ENCODE data around the gene NSG2.

Gene NSG2

DNA sequence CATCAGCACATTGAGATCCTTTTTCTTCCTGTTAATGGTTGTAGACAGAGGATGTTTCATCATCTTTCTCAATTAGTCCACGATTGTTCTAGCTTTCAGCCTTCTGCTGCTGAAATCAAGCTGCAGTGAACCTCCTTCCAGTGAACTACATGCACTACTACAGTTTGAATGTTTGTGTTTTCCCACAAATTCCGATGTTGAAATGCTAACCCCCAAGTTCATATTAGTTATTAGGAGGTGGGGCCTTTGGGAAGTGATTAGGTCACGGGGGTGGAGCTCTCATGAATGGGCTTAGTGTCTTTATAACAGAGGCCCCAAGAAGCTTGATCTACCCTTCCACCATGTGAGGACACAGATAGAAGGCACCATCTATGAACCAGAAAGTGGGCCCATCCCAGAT, 32.9 kb downstream of the NSG2 start:
- POLR2A ChIA-PET: no interaction called here
- DNase-seq (ENCODE audit: low read depth, low spot score): no peak

DNA sequence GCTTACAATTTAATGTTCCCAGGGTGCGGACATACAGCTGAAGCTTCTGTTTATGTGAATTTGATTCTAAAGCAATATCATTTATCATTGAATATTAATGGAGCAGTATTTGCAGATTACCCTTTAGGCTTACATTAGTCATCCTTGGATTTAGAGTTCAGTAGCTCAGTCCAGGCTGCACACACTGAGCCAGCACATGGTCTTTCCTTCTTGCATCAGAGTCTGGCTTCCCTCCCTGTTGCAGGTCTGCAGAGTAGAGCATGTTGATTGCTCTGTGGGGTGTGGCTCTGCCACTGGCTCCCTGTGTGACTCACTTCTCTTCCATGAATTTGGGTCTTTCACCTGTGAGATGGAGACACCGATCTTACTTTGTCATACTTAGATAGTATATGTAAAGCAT, 36.8 kb downstream of the NSG2 start:
- ChIA-PET POLR2A (no interaction called here), CTCF (interaction anchor here (1.6 kb wide), 1 partner anchor 230 kb away, joined by 4 read pairs; no protein-coding TSS in a partner anchor)
- TF ChIP-seq, protein P1, sequence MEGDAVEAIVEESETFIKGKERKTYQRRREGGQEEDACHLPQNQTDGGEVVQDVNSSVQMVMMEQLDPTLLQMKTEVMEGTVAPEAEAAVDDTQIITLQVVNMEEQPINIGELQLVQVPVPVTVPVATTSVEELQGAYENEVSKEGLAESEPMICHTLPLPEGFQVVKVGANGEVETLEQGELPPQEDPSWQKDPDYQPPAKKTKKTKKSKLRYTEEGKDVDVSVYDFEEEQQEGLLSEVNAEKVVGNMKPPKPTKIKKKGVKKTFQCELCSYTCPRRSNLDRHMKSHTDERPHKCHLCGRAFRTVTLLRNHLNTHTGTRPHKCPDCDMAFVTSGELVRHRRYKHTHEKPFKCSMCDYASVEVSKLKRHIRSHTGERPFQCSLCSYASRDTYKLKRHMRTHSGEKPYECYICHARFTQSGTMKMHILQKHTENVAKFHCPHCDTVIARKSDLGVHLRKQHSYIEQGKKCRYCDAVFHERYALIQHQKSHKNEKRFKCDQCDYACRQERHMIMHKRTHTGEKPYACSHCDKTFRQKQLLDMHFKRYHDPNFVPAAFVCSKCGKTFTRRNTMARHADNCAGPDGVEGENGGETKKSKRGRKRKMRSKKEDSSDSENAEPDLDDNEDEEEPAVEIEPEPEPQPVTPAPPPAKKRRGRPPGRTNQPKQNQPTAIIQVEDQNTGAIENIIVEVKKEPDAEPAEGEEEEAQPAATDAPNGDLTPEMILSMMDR (IDR thresholded peaks at IDR 0.05; ENCODE audit: insufficient read depth, low read length, missing control alignments): no peak
- DNase-seq (ENCODE audit: low read depth, low spot score): no peak
- no peak overlapping the region for H3K4me3 ChIP-seq (ENCODE audit: low read depth, low read length)

More for the DNA sequence above, 32.9 kb downstream of the NSG2 start:
- CTCF ChIA-PET: interaction anchor here (1.8 kb wide), 1 partner anchor 234 kb away, joined by 6 read pairs; no protein-coding TSS in a partner anchor
- H3K4me3 ChIP-seq (ENCODE audit: low read depth, low read length): no peak overlapping the region
- TF ChIP-seq, protein P1 (IDR thresholded peaks at IDR 0.05; ENCODE audit: insufficient read depth, low read length, missing control alignments): no peak

DNA sequence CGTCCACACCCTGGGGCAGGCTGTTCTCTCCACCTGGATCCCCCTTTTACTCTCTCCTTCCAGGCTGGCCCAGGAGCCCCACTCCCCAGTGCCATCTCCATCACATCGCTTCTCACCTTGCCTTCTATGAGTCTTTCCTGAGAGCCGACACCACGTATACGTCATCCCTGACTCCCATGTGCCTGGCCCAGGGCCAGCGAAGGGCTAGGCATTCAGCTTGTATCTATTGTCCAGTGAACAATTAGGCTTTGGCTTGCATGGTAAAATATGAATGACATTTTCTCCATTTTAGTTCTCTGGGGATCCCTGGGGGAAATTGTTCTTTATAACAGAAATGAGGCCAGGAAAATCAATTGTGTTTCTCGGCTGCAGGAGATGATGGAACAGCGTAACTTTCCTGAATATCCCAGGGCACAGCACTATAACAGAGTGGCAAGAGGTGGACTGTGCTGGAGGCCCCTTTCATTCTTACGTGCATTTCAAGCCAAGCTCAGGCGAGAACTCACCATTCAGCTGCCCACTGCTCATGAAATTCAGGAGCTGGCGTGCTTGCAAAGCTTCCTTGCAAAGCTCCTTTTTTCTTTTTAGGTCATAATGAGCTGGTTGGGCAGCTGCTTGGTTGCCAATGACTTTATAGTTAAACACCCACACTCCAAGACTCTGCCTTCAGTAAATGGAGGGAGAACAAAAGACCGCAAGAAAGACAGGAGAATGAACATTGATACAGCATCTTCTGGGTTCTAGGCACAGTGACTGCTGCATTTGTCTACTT, 37.7 kb downstream of the NSG2 start:
- no peak overlapping the region for H3K4me3 ChIP-seq (ENCODE audit: low read depth, low read length)
- ChIA-PET POLR2A (no interaction called here), CTCF (interaction anchor here (0.6 to 1.6 kb wide), 2 partner anchors 12 to 229 kb away, joined by 3 to 4 read pairs; no protein-coding TSS in a partner anchor)
- no peak for DNase-seq (ENCODE audit: low read depth, low spot score)
- TF ChIP-seq, protein P1 (IDR thresholded peaks at IDR 0.05; ENCODE audit: insufficient read depth, low read length, missing control alignments): no peak

DNA sequence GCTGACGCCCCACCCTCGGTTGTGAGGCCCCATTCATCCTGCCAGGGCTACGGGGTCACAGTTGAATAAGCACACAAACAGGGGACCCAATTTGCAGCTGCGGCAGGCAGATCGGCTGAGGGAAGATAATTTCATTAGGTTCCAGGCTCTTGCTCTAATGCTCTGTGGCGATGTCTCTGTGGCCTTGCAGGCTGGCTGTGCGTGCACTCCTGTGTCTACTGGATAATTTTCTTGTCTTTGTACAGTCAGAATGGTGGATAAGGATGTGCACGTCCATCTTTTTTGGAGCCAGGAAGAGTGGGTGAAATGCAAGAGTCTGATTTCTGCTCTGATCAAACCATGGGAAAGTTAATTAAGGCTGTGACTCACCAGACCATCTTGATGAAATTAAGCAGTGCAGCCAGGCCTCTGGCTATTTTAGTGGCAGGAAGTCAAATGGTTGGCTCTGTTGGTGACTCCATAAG, 39.2 kb downstream of the NSG2 start:
- POLR2A ChIA-PET: no interaction called here
- DNase-seq (ENCODE audit: low read depth, low spot score): no peak
- no peak overlapping the region for H3K4me3 ChIP-seq (ENCODE audit: low read depth, low read length)
- TF ChIP-seq, protein P1 (IDR thresholded peaks at IDR 0.05; ENCODE audit: insufficient read depth, low read length, missing control alignments): no peak
- CTCF ChIA-PET: no interaction called here

DNA sequence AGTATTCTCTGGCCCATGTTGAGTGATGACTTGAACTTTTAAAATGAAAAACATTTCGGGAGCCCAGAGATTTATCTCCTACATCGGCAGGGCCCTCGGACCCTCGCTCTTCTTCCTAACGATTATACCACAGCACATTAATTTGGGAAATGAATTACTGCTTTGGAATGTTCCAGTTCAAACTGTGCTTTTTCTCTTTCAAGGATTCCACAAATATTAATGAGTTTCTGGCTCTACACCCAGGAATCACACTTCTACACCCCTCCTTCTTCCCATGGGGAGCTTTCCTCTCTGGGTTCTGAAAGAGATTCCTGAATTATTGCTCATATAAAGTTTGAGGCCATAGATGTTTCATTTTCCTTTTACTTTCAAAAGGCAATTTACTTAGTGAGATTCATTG, 41.2 kb downstream of the NSG2 start:
- no peak overlapping the region for H3K4me3 ChIP-seq (ENCODE audit: low read depth, low read length)
- POLR2A ChIA-PET: interaction anchor here (1.3 kb wide), 1 partner anchor 148 kb away, joined by 4 read pairs; no protein-coding TSS in a partner anchor
- TF ChIP-seq, protein P1 (IDR thresholded peaks at IDR 0.05; ENCODE audit: insufficient read depth, low read length, missing control alignments): no peak
- DNase-seq (ENCODE audit: low read depth, low spot score): no peak
- CTCF ChIA-PET: interaction anchor here (1.4 kb wide), 1 partner anchor 9 kb away, joined by 3 read pairs; no protein-coding TSS in a partner anchor

DNA sequence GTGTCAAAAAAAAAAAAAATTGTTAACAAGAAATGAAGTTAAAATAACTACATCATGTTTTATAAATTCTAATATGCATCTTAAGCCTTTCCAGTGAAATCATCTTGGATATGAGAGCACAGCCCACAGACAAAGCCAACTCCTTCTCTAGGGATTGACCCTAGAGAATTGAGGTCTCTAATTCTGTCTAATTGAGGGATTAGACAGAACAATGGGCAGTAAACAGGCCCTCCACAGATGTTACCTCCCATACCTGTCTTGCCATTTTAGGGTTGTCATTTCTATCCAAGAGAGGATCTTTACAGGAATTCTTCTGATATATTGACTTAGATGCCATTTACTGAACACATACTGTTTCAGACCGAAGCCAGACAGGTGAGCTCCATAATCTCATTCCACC, 42.3 kb downstream of the NSG2 start:
- POLR2A ChIA-PET: no interaction called here
- no peak for DNase-seq (ENCODE audit: low read depth, low spot score)
- CTCF ChIA-PET: interaction anchor here (1.2 kb wide), 1 partner anchor 224 kb away, joined by 3 read pairs; no protein-coding TSS in a partner anchor
- no peak overlapping the region for H3K4me3 ChIP-seq (ENCODE audit: low read depth, low read length)
- TF ChIP-seq, protein P1 (IDR thresholded peaks at IDR 0.05; ENCODE audit: insufficient read depth, low read length, missing control alignments): no peak

Data from AG04449 (cell line).